ENCODE measurements around the gene TRAPPC3.

- TF ChIP-seq GABPA (IDR thresholded peaks at IDR 0.05; ENCODE audit: low read depth) (no peak), CTCF (IDR thresholded peaks at IDR 0.05; ENCODE audit: insufficient read depth, low read length) (peak; percentile 72), REST (IDR thresholded peaks at IDR 0.05; ENCODE audit: insufficient replicate concordance, low read depth) (no peak)
Measured at GRCh38 chr1:36187800-36188593, 38.7 kb upstream of the TRAPPC3 start.

All from HL-60 (cell line).